ENCODE measurements around the gene MAP2K4. TPM values are rescaled to one million over a fixed set of nuclear protein-coding genes. Genes with fewer than 3 reads are reported as not detected.

Gene MAP2K4
- total and polyA plus RNA-seq, 2 of the 4 experiments (the other 2 are of a cell fraction) = 14.5 to 32.6 TPM

DNA sequence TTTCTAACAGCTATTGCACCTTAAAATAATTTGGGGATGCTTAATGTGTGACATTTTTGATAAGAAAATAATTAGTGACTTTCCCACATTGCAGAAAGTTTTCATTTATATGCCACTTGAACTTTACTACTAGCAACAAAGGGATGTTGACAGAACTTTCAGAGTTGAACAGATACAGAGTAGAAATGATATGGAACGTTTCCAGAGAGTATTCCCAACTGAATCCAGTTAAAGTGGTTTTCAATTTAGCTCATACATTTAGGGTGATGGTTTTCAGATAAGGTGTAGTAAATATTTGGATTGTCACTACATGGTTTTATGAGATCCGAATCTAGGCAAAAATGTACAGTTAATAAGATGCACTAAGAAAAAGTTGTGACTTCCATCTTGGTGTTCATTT is 17.3 kb downstream of the MAP2K4 start:
- H3K27ac ChIP-seq (ENCODE audit: insufficient read depth, low read length) = no peak overlapping the region
- no TSS peak for BruUV-seq (replicated peaks)
- in situ Hi-C loops (cut with MboI; ENCODE audit: low sequenced_read_pairs) = no loop called here

More for the DNA sequence above, 17.3 kb downstream of the MAP2K4 start:
- TF ChIP-seq MAFK (IDR thresholded peaks at IDR 0.05; ENCODE audit: low read depth, low read length) = no peak
- no peak for TF ChIP-seq SMC3 (IDR thresholded peaks at IDR 0.05; ENCODE audit: low read depth, low read length)
- no peak for TF ChIP-seq RFX5 (IDR thresholded peaks at IDR 0.05; ENCODE audit: low read depth, low read length)
- TF ChIP-seq RCOR1 (IDR thresholded peaks at IDR 0.05; ENCODE audit: insufficient replicate concordance, low read length) = no peak
- no peak for TF ChIP-seq NFE2L2 (IDR thresholded peaks at IDR 0.05; ENCODE audit: low read depth, low read length)
- TF ChIP-seq, protein P1, sequence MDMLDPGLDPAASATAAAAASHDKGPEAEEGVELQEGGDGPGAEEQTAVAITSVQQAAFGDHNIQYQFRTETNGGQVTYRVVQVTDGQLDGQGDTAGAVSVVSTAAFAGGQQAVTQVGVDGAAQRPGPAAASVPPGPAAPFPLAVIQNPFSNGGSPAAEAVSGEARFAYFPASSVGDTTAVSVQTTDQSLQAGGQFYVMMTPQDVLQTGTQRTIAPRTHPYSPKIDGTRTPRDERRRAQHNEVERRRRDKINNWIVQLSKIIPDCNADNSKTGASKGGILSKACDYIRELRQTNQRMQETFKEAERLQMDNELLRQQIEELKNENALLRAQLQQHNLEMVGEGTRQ (IDR thresholded peaks at IDR 0.05; ENCODE audit: low read depth, low read length) = no peak
- TF ChIP-seq CHD1 (IDR thresholded peaks at IDR 0.05; ENCODE audit: low read depth, low read length) = no peak
- TF ChIP-seq RAD21 (IDR thresholded peaks at IDR 0.05; ENCODE audit: low read length) = no peak
- no peak for TF ChIP-seq BHLHE40 (IDR thresholded peaks at IDR 0.05; ENCODE audit: low read depth, low read length)
- H3K4me2 ChIP-seq (ENCODE audit: low read depth, low read length) = no peak overlapping the region
- no peak overlapping the region for H4K8ac ChIP-seq (ENCODE audit: low read depth in 2 of 2, low read length in 2 of 2)
- peaks cover 26 to 52% of the 10 kb centered on the region in 2 experiments for H3K79me1 ChIP-seq (ENCODE audit: low read depth in 1 of 2, low read length in 2 of 2)
- ATAC-seq (ENCODE audit: low read depth) = no peak
- H3K56ac ChIP-seq (ENCODE audit: extremely low read depth, insufficient read depth, low read length) = no peak overlapping the region
- DNase-seq = no peak
- peaks cover 35% of the 10 kb centered on the region for H4K20me1 ChIP-seq (ENCODE audit: insufficient read depth, low read length)
- no peak overlapping the region for H3K23ac ChIP-seq (ENCODE audit: low read depth, low read length)
- no peak overlapping the region for H2BK20ac ChIP-seq (ENCODE audit: low read depth, low read length)
- intact Hi-C loops (cut with micrococcal nuclease) = no loop called here
- dilution Hi-C loops (cut with HindIII; ENCODE audit: low sequenced_read_pairs, unreplicated experiment) = no loop called here
- no peak overlapping the region for H2AFZ ChIP-seq (replicated peaks; ENCODE audit: low read length, poor library complexity)
- no peak overlapping the region for H2AK9ac ChIP-seq (replicated peaks; ENCODE audit: low read depth, low read length, poor library complexity)
- H3K18ac ChIP-seq (ENCODE audit: low read depth, low read length) = no peak overlapping the region
- no peak overlapping the region for H3K4ac ChIP-seq (ENCODE audit: low read depth, low read length)
- CTCF ChIA-PET = no interaction called here
- H3K9me3 ChIP-seq (ENCODE audit: control insufficient read depth, insufficient read depth, low read length) = no peaks in the 10 kb centered on the region
- no peak overlapping the region for H3K14ac ChIP-seq (replicated peaks; ENCODE audit: low read depth, low read length)
- WGBS, 2 experiments (ENCODE audit: extremely low coverage in 2 of 2, insufficient read length in 1 of 2) = no CpG with 5 or more reads among the region's 2 CpGs
- no peak overlapping the region for H3K4me3 ChIP-seq (ENCODE audit: insufficient read depth, low read depth, low read length)
- POLR2A ChIA-PET (ENCODE audit: unreplicated experiment) = no interaction called here
- H2BK120ac ChIP-seq (ENCODE audit: low read depth, low read length) = no peak overlapping the region
- H2BK5ac ChIP-seq (ENCODE audit: low read depth, low read length, poor library complexity, severe bottlenecking) = no peak overlapping the region
- no peak overlapping the region for H3K9ac ChIP-seq (ENCODE audit: low read depth, low read length)
- H3K36me3 ChIP-seq (ENCODE audit: control insufficient read depth, insufficient read depth, low read length) = peaks cover 3% of the 10 kb centered on the region
- H4K5ac ChIP-seq (ENCODE audit: low read depth, low read length) = no peak overlapping the region
- peaks cover 4% of the 10 kb centered on the region for H3K9me1 ChIP-seq (ENCODE audit: insufficient read depth, low read length)
- no peak overlapping the region for H2BK15ac ChIP-seq (ENCODE audit: low read depth, low read length)
- H2AK5ac ChIP-seq (ENCODE audit: low read depth, low read length) = no peak overlapping the region
- peaks cover 2% of the 10 kb centered on the region for H3K4me1 ChIP-seq (ENCODE audit: control insufficient read depth, insufficient read depth, low read length)
- H3K27me3 ChIP-seq (ENCODE audit: control insufficient read depth, insufficient read depth, low read length) = no peaks in the 10 kb centered on the region
- no peak overlapping the region for H4K91ac ChIP-seq (ENCODE audit: insufficient read depth, low read depth, low read length)

All from IMR-90 (cell line).